Measurements from ENCODE around the gene ELK4. TPM values are rescaled to one million over a fixed set of nuclear protein-coding genes. Genes with fewer than 3 reads are reported as not detected.
A peak's percentile ranks its signal among the peaks of the same experiment; 100 is the strongest.

ELK4 gene
- total RNA-seq, 1 donor from 2014 or later: 28.8 TPM

- no peak for ATAC-seq
Observed at GRCh38 chr1:205629751-205630150, 2.1 kb downstream of the ELK4 start.

- no peak for ATAC-seq
Observed at GRCh38 chr1:205627956-205628355, 3.9 kb downstream of the ELK4 start.

- no peak for ATAC-seq
Observed at GRCh38 chr1:205626216-205626615, 5.6 kb downstream of the ELK4 start.

- ATAC-seq: no peak
Observed at GRCh38 chr1:205623646-205624045, 8.2 kb downstream of the ELK4 start.

- ATAC-seq: no peak
Observed at GRCh38 chr1:205620269-205620668, 11.5 kb downstream of the ELK4 start.

GRCh38 chr1:205619376-205619775 is 12.4 kb downstream of the ELK4 start:
- ATAC-seq: no peak

- ATAC-seq: peak; percentile 50
Observed at GRCh38 chr1:205616563-205617293, 15.1 kb downstream of the ELK4 start.

GRCh38 chr1:205615789-205616188 is 16.0 kb downstream of the ELK4 start:
- ATAC-seq: no peak

GRCh38 chr1:205613854-205614412 is 17.9 kb downstream of the ELK4 start:
- ATAC-seq: no peak

- no peak for ATAC-seq
Observed at GRCh38 chr1:205612556-205612955, 19.3 kb downstream of the ELK4 start.

- ATAC-seq: no peak
Observed at GRCh38 chr1:205612104-205612503, 19.7 kb downstream of the ELK4 start.

GRCh38 chr1:205610901-205611466 is 20.8 kb downstream of the ELK4 start:
- peak; percentile 33 for ATAC-seq

- no peak for ATAC-seq
Observed at GRCh38 chr1:205610036-205610435, 21.8 kb downstream of the ELK4 start.

- ATAC-seq: no peak
Observed at GRCh38 chr1:205604825-205605505, 26.8 kb downstream of the ELK4 start.

GRCh38 chr1:205604059-205604458 is 27.8 kb downstream of the ELK4 start:
- no peak for ATAC-seq

GRCh38 chr1:205601205-205601604 is 30.6 kb downstream of the ELK4 start:
- no peak for ATAC-seq

GRCh38 chr1:205600085-205600484 is 31.7 kb downstream of the ELK4 start:
- ATAC-seq: peak; percentile 61

GRCh38 chr1:205599669-205600042 is 32.2 kb downstream of the ELK4 start:
- peak; percentile 3 for ATAC-seq

- ATAC-seq: peak; percentile 45
Observed at GRCh38 chr1:205598841-205599668, 32.8 kb downstream of the ELK4 start.

- ATAC-seq: no peak
Observed at GRCh38 chr1:205597691-205598314, 34.0 kb downstream of the ELK4 start.

- ATAC-seq: no peak
Observed at GRCh38 chr1:205596876-205597275, 34.9 kb downstream of the ELK4 start.

- ATAC-seq: no peak
Observed at GRCh38 chr1:205595861-205596260, 36.0 kb downstream of the ELK4 start.
